Measurements from ENCODE around the gene XPOT.
"Not testable (repeated sequence)": the region's sequence is repeated elsewhere in the genome, so short reads cannot be mapped to it uniquely, and the experiment has no call there.

The XPOT gene

DNA sequence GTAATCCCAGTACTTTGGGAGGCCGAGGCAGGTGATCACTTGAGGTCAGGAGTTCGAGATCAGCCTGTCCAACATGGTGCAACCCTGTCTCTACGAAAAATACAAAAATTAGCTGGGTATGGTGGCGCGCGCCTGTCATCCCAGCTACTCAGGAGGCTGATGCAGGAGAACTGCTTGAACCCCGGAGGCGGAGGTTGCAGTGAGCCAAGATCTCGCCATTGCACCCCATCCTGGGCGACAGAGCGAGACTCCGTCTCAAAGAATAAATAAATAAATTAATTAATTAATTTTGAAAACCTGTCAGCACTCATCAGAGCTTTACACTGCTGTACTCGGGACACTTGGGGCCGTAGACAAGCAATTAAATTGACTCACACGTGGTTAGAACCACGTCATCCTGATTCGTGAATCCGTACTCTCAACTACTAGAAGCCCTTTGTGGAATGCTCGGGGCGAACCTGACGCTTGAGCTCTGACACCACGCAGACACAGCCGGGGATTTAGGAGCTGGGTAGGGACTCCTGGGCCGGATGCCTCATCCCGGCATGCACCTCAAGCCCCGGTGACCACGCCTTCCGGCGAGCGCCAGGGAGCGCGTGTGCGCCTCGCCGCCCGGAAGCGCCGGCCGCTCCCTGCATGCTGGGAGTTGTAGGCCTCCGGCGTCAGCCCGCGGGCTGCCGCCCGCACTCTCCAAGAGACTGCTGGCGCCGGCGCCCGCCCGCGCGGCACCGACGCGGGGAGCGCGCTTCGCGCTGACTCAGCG, at the start of gene XPOT:
Gene XPOT, plus strand, starts transcription at position 686 of the 763 bp plus-strand sequence. CDS start 5,644 bp downstream, outside the sequence.
- FAIRE-seq = peak; percentile 57
- DNase-seq (ENCODE audit: insufficient read length, low spot score) = peak; percentile 94

GRCh38 chr12:64356209-64356608, 48.0 kb upstream of the XPOT start:
- FAIRE-seq; DNase-seq (ENCODE audit: insufficient read length, low spot score): not testable (repeated sequence)

- not testable (repeated sequence) for FAIRE-seq; DNase-seq (ENCODE audit: insufficient read length, low spot score)
These were observed 43.0 kb upstream of the XPOT start for GRCh38 chr12:64361173-64361572.

GRCh38 chr12:64362721-64363305, 41.4 kb upstream of the XPOT start:
- DNase-seq (ENCODE audit: insufficient read length, low spot score) (no peak), FAIRE-seq (no peak)

GRCh38 chr12:64383675-64384074, 20.5 kb upstream of the XPOT start:
- FAIRE-seq (no peak), DNase-seq (ENCODE audit: insufficient read length, low spot score) (no peak)

DNA sequence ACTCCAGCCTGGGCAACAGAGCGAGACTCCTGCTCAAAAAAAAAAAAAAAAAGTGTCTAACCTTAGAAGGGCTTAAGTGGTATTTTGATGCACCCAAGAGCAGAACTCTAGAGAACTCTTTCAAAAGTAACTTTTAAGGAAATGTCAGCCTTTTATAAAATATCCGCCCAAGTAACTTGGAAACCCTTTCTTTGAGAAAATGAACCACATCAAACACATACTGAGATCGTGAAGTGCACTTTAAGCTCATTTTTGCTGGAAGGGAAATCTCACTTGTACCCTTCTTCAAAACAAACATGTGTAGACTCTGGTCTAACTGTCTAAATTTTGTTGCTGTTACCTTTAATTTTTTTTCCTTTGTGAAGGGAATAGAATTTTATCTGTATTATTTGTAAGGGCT, 19.2 kb upstream of the XPOT start:
- DNase-seq (ENCODE audit: insufficient read length, low spot score) = no peak
- FAIRE-seq = no peak

GRCh38 chr12:64385468-64385867, 18.7 kb upstream of the XPOT start:
- FAIRE-seq (no peak), DNase-seq (ENCODE audit: insufficient read length, low spot score) (peak; percentile 23)

DNA sequence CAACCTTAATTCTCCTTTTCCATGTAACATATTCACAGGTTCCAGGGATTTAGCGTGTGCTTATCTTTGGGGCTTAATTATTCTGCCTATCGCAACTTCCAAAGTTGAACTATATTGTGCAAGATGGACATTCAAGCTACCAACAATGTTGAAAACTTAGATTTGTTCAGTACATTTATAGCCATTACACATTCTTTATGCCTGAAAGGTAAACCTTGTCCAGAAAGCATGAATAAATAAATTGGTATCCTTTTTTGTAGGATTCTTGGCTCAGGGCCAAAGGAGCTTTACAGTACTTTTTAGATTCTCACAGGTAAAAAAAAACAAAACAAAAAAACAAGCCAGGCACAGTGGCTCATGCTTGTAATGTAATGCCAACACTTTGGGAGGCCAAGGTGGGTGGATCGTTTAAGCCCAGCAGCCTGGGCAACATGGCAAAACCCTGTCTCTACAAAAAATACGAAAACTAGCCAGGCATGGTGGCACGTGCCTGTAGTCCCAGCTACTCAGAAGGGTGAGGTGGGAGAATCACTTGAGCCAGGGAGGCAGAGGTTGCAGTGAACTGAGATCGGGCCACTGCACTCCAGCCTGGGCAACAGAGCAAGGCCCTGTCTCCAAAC, 16.9 kb upstream of the XPOT start:
- no peak for FAIRE-seq
- no peak for DNase-seq (ENCODE audit: insufficient read length, low spot score)

DNA sequence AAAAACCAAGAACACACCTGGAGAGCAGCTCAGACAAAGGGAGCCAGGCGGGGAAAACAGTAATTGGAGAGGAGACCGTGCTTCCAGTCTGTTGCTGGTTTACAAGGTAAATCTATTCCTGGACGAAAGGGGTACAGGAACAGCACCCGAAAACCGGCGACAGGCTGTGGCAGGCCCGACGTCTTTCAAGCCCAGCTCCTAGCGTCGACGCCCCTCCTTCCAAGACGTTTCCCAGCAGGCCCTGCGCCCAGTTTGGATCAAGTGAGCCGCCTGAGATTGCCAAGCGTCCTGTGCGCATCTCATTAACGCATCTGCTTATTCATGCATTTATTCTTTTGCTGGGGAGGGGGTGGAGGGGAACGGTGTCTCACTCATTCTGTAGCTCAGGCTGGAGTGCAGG, 15.0 kb upstream of the XPOT start:
- DNase-seq (ENCODE audit: insufficient read length, low spot score) = no peak
- no peak for FAIRE-seq

- no peak for FAIRE-seq
- no peak for DNase-seq (ENCODE audit: insufficient read length, low spot score)
These were observed 13.8 kb upstream of the XPOT start, which contains the start of gene C12orf56 for GRCh38 chr12:64390275-64390851. TSS of gene C12orf56 (minus strand) at chr12:64390758. CDS start at chr12:64390565, 193 bp downstream.

DNA sequence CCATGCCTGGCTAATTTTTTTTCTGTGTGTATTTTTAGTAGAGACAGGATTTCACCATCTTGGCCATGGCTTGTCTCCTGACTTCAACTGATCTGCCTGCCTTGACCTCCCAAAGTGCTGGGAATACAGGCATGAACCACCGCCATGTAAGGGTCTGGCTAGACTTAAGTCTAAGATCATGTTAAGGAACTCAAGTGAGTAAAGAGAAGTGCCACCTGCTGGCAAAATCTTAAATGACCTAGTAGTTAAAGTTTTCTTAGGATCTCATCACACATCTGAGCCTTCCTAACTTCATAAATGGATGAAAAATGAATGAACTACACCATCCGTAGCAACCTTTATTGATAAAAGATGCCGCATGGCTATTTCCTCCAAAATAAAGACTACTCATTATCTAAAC, 12.0 kb upstream of the XPOT start:
- DNase-seq (ENCODE audit: insufficient read length, low spot score) = peak; percentile 35
- FAIRE-seq = no peak

GRCh38 chr12:64395739-64396138, 8.5 kb upstream of the XPOT start:
- no peak for DNase-seq (ENCODE audit: insufficient read length, low spot score)
- FAIRE-seq = no peak

GRCh38 chr12:64400041-64400440, 4.2 kb upstream of the XPOT start:
- FAIRE-seq = no peak
- DNase-seq (ENCODE audit: insufficient read length, low spot score) = peak; percentile 41

DNA sequence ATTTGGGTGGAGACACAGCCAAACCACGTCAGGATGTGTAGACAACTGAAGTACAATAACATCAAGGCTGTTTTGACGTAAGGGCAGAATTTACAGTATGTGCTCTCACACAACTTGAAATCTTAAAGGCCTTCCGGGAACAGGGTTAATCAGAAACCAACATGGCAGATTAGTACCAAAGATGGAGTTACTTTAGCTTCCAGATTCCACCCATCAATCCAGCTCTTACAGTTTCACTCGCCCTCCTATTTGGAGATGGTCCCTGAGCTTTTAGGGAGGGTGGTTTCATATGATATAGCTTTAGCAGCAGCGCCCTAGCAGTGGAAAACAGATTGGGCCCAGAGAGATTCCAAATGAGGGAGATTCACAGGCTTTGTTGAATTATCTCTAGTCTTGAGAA, 2.0 kb upstream of the XPOT start:
- no peak for DNase-seq (ENCODE audit: insufficient read length, low spot score)
- no peak for FAIRE-seq

GRCh38 chr12:64404470-64405256, 471 bp downstream of the XPOT start:
- DNase-seq (ENCODE audit: insufficient read length, low spot score) (peak; percentile 51), FAIRE-seq (no peak)

- FAIRE-seq (no peak), DNase-seq (ENCODE audit: insufficient read length, low spot score) (no peak)
These were observed 3.4 kb downstream of the XPOT start for GRCh38 chr12:64407342-64408223.

DNA sequence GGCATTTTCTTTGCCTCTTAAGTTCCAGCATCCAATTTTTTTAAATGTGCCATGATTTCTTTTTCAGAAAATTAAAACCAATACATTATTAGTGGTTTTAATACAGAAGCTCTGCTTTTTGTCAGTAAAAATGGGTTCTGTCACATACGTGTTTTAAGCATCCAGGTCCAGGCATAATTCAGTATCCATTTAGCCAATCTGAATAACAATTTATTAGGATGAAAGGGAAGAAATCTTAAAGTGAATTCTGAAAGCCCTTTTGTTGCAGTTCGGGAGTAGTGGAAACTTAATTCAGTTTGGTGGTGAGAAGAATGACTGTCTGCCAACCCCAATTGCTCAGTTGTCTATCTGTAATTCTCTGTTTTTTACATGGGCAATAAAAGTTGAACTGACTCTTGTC, 7.2 kb downstream of the XPOT start:
- no peak for FAIRE-seq
- no peak for DNase-seq (ENCODE audit: insufficient read length, low spot score)

- no peak for FAIRE-seq
- DNase-seq (ENCODE audit: insufficient read length, low spot score) = no peak
These were observed 8.3 kb downstream of the XPOT start for GRCh38 chr12:64412459-64412858.

GRCh38 chr12:64413884-64414283, 9.7 kb downstream of the XPOT start:
- FAIRE-seq (no peak), DNase-seq (ENCODE audit: insufficient read length, low spot score) (no peak)

- no peak for FAIRE-seq
These were observed 14.0 kb downstream of the XPOT start for GRCh38 chr12:64418209-64418608.

More at GRCh38 chr12:64418209-64418608, 14.0 kb downstream of the XPOT start:
- no peak for DNase-seq (ENCODE audit: insufficient read length, low spot score)

Data from HTR-8/SVneo (cell line).